Prostate gland (tissue), 2 donors: ENCODE results near the gene KLHL26. TPM values are rescaled to one million over a fixed set of nuclear protein-coding genes. Genes with fewer than 3 reads are reported as not detected.

Experiments used
- DNase-seq: peaks from one replicate; pipeline ENCODE4 v3.0.0-alpha.2; 2019; ENCODE audit warnings: low spot score
- H3K27ac ChIP-seq, 2 donors: fragments of 200-600 bp; sonication (generic); 2 replicates each; pipeline ENCODE4 v1.5.1; 2017 to 2019
- H3K27me3 ChIP-seq: fragments of 200-600 bp; sonication (generic); replicated peaks from 2 replicates; pipeline ENCODE4 v1.5.1; 2019; ENCODE audit not compliant: insufficient read depth
- H3K36me3 ChIP-seq, 2 donors: fragments of 200-600 bp; sonication (generic); 1 replicate in 1 of 2; 2 replicates in 1 of 2; pipeline versions ENCODE4 v1.5.1 to v1.8.1; 2017 to 2019
- H3K4me1 ChIP-seq: fragments of 200-600 bp; sonication (generic); replicated peaks from 2 replicates; pipeline ENCODE4 v1.5.1; 2019
- H3K4me3 ChIP-seq, 2 donors: fragments of 200-600 bp; sonication (generic); 2 replicates each; pipeline ENCODE4 v1.5.1; 2017 to 2019
- H3K9me3 ChIP-seq: fragments of 200-600 bp; sonication (generic); 2 replicates; pipeline ENCODE4 v1.5.1; 2017
- POLR2A ChIP-seq: fragments of 450-650 bp; IDR thresholded peaks from one replicate; pipeline ENCODE4 v1.6.1; 2016; ENCODE audit warnings: antibody characterized with exemption, mild to moderate bottlenecking
- POLR2AphosphoS5 ChIP-seq: sonication (generic); formaldehyde crosslinking; IDR thresholded peaks from one replicate; pipeline ENCODE4 v1.6.1; 2017; ENCODE audit warnings: antibody characterized with exemption
- WGBS: methylation state at CpG from one replicate; pipeline ENCODE4 v1.1.5; 2018; 5-methylcytosine and 5-hydroxymethylcytosine counted together
- intact Hi-C: fragments of 100-400 bp; cut with DNase I; formaldehyde crosslinking; loops from one replicate; pipeline ENCODE4 v1.14.2; 2022
- total RNA-seq, 2 donors: library from RNA; depleted of rRNA; stranded (reverse); fragments of >200 nt; gene quantifications; one replicate each; pipeline ENCODE4 v1.1.0, GENCODE V29; 2016
- TF ChIP-seq, protein P1 (sequence below), 4 experiments: fragments of 200-600 bp in 2 of 4; fragments of 450-650 bp in 2 of 4; sonication (generic) in 2 of 4; IDR thresholded peaks; 1 replicate in 3 of 4; 2 replicates in 1 of 4; pipeline ENCODE4 v1.5.1; 2016 to 2019; ENCODE audit warnings: antibody characterized with exemption in 4 of 4, mild to moderate bottlenecking in 2 of 4, moderate library complexity in 2 of 4

Gene KLHL26
- total RNA-seq, 2 donors from 2014 or later: 9.1 to 18.4 TPM

DNA sequence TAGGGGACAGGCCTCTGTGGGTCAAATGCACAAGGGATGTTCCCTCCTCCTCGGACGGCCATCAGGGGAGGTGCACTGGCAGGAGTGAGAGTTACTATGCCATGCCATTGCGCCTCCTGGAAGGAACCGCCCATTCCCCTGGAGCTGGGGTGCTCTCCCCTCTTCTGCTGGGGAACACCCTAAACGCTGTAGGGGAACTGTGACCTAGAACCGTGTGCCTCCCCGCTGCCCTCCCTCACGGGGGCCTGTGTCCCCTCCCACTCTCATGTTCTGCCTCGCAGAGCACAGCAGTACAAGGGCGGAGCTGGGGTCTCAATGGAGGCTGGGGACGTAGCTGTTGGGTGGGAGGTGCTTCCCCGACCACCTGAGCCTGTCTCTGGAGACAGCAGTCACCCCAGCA lies 29.5 kb downstream of the KLHL26 start:
- TF ChIP-seq POLR2AphosphoS5 (no peak), POLR2A (no peak)
- TF ChIP-seq, protein P1, sequence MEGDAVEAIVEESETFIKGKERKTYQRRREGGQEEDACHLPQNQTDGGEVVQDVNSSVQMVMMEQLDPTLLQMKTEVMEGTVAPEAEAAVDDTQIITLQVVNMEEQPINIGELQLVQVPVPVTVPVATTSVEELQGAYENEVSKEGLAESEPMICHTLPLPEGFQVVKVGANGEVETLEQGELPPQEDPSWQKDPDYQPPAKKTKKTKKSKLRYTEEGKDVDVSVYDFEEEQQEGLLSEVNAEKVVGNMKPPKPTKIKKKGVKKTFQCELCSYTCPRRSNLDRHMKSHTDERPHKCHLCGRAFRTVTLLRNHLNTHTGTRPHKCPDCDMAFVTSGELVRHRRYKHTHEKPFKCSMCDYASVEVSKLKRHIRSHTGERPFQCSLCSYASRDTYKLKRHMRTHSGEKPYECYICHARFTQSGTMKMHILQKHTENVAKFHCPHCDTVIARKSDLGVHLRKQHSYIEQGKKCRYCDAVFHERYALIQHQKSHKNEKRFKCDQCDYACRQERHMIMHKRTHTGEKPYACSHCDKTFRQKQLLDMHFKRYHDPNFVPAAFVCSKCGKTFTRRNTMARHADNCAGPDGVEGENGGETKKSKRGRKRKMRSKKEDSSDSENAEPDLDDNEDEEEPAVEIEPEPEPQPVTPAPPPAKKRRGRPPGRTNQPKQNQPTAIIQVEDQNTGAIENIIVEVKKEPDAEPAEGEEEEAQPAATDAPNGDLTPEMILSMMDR (IDR thresholded peaks at IDR 0.05): no peak
- H3K27ac ChIP-seq: peak overlapping the region in 1 of 2 donors; percentile 38
- DNase-seq: no peak
- no peaks in the 10 kb centered on the region for H3K27me3 ChIP-seq
- H3K36me3 ChIP-seq: peaks cover 0 to 9% of the 10 kb centered on the region in 2 donors
- WGBS: 54% methylated on average over 12 of the region's 12 CpGs
- no peak overlapping the region for H3K4me3 ChIP-seq
- intact Hi-C loops: no loop called here
- H3K4me1 ChIP-seq: no peaks in the 10 kb centered on the region
- no peaks in the 10 kb centered on the region for H3K9me3 ChIP-seq

DNA sequence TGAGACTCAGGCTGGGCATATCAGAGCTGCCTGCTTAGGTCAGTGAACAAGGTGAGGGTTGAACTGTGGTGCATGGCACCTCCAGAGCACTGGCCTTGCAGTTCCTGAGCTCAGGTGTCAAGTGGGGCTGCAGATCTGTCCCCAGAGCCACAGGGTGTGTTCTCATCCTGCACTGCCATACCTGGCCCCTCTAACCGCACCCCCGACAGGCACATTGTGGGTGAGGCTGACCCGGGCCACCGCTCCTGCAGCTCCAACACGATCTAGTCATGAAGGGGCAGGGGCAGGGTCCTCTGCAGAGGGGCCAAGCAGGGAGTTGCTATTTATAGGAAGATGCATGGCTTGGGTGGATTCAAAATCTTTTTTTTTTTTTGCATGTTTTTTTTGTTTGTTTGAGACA lies 30.0 kb downstream of the KLHL26 start:
- Histone ChIP-seq H3K27ac (no peak overlapping the region), H3K4me1 (no peaks in the 10 kb centered on the region)
- intact Hi-C loops: no loop called here

GRCh38 chr19:18667531-18668251 lies 30.9 kb downstream of the KLHL26 start:
- WGBS: 96% methylated on average over 54 of the region's 55 CpGs
- Histone ChIP-seq H3K4me3 (no peak overlapping the region), H3K4me1 (no peaks in the 10 kb centered on the region), H3K27me3 (no peaks in the 10 kb centered on the region), H3K36me3 (peaks cover 0 to 9% of the 10 kb centered on the region in 2 donors), H3K27ac (no peak overlapping the region), H3K9me3 (no peaks in the 10 kb centered on the region)
- TF ChIP-seq, protein P1 (IDR thresholded peaks at IDR 0.05): no peak
- TF ChIP-seq POLR2AphosphoS5: no peak
- no peak for TF ChIP-seq POLR2A
- DNase-seq: no peak
- intact Hi-C loops: no loop called here

More for the DNA sequence above, 30.0 kb downstream of the KLHL26 start:
- H3K4me3 ChIP-seq: no peak overlapping the region
- peaks cover 0 to 9% of the 10 kb centered on the region in 2 donors for H3K36me3 ChIP-seq
- DNase-seq: no peak
- H3K9me3 ChIP-seq: no peaks in the 10 kb centered on the region
- H3K27me3 ChIP-seq: no peaks in the 10 kb centered on the region
- WGBS: 87% methylated on average over 5 of the region's 5 CpGs
- TF ChIP-seq POLR2A (no peak), POLR2AphosphoS5 (no peak)
- TF ChIP-seq, protein P1 (IDR thresholded peaks at IDR 0.05): no peak

- Histone ChIP-seq H3K36me3 (peaks cover 0 to 9% of the 10 kb centered on the region in 2 donors), H3K27me3 (no peaks in the 10 kb centered on the region), H3K9me3 (no peaks in the 10 kb centered on the region), H3K27ac (no peak overlapping the region), H3K4me3 (no peak overlapping the region), H3K4me1 (no peaks in the 10 kb centered on the region)
- DNase-seq: no peak
- TF ChIP-seq POLR2A: no peak
- no peak for TF ChIP-seq POLR2AphosphoS5
- TF ChIP-seq, protein P1 (IDR thresholded peaks at IDR 0.05): no peak
- WGBS: 95% methylated on average over 38 of the region's 38 CpGs
- intact Hi-C loops: no loop called here
Measured at GRCh38 chr19:18668252-18668631, 31.4 kb downstream of the KLHL26 start.
